Breast epithelium (tissue), 4 donors: Measurements from ENCODE around the gene GPR139. TPM values are rescaled to one million over a fixed set of nuclear protein-coding genes. Genes with fewer than 3 reads are reported as not detected.

ENCODE experiments used
- DNase-seq, 2 donors: peaks; one replicate each; pipeline ENCODE4 v3.0.0-alpha.2; 2019; ENCODE audit warnings: low spot score in 2 of 2
- H3K27ac ChIP-seq, 2 donors: fragments of 200-600 bp; sonication (generic) in 1 of 2; one replicate each; pipeline ENCODE4 v1.5.1; 2016 to 2019; ENCODE audit warnings: mild to moderate bottlenecking in 1 of 2
- H3K27me3 ChIP-seq, 2 donors: fragments of 200-600 bp; sonication (generic) in 1 of 2; one replicate each; pipeline versions ENCODE4 v1.5.1 to v1.6.0; 2017 to 2019; ENCODE audit warnings: control low read depth in 1 of 2, mild to moderate bottlenecking in 1 of 2
- H3K36me3 ChIP-seq: fragments of 200-600 bp; one replicate; pipeline ENCODE4 v1.5.1; 2019
- H3K4me1 ChIP-seq, 2 donors: fragments of 200-600 bp; sonication (generic); one replicate each; pipeline ENCODE4 v1.5.1; 2016 to 2019; ENCODE audit warnings: control low read depth in 1 of 2
- H3K4me3 ChIP-seq, 3 donors: fragments of 200-600 bp; sonication (generic); 1 replicate in 2 of 3; 2 replicates in 1 of 3; pipeline ENCODE4 v1.5.1; 2016 to 2019; ENCODE audit warnings: mild to moderate bottlenecking in 3 of 3, moderate library complexity in 2 of 3
- H3K9me3 ChIP-seq, 2 donors: fragments of 200-600 bp; sonication (generic) in 1 of 2; one replicate each; pipeline ENCODE4 v1.5.1; 2016 to 2019; ENCODE audit warnings: control low read depth in 1 of 2
- CTCF ChIP-seq, 3 donors: fragments of 450-650 bp; IDR thresholded peaks; one replicate each; pipeline ENCODE4 v1.5.1; 2016 to 2017; ENCODE audit warnings: antibody characterized with exemption in 3 of 3, mild to moderate bottlenecking in 3 of 3, moderate library complexity in 3 of 3
- POLR2A ChIP-seq: fragments of 450-650 bp; IDR thresholded peaks from one replicate; pipeline ENCODE4 v1.6.1; 2016; ENCODE audit warnings: antibody characterized with exemption, mild to moderate bottlenecking, moderate library complexity
- POLR2AphosphoS5 ChIP-seq, 3 donors: sonication (generic); formaldehyde crosslinking; IDR thresholded peaks; one replicate each; pipeline ENCODE4 v1.6.1; 2017; ENCODE audit warnings: antibody characterized with exemption in 3 of 3
- intact Hi-C: fragments of 100-400 bp; cut with DNase I; formaldehyde crosslinking; loops from one replicate; pipeline ENCODE4 v1.15.1; 2023; ENCODE audit warnings: low total_unique reads
- total RNA-seq, 3 donors: library from RNA; depleted of rRNA; stranded (reverse); fragments of >200 nt; gene quantifications; one replicate each; pipeline ENCODE4 v1.1.0, GENCODE V29; 2016

GPR139 gene
- total RNA-seq, 3 donors from 2014 or later: not detected

GRCh38 chr16:20089246-20089965 is 15.7 kb upstream of the GPR139 start:
- Histone ChIP-seq H3K27ac (no peak overlapping the region), H3K36me3 (no peaks in the 10 kb centered on the region), H3K4me1 (no peaks in the 10 kb centered on the region), H3K9me3 (no peaks in the 10 kb centered on the region), H3K4me3 (no peak overlapping the region), H3K27me3 (no peaks in the 10 kb centered on the region)
- no peak for DNase-seq
- TF ChIP-seq POLR2AphosphoS5 (IDR thresholded peaks at IDR 0.05): no peak
- TF ChIP-seq POLR2A: no peak
- no peak for TF ChIP-seq CTCF (IDR thresholded peaks at IDR 0.05)
- intact Hi-C loops: no loop called here

GRCh38 chr16:20084624-20085226 is 11.0 kb upstream of the GPR139 start:
- H3K36me3 ChIP-seq: no peaks in the 10 kb centered on the region
- DNase-seq: no peak
- no peaks in the 10 kb centered on the region for H3K27me3 ChIP-seq
- H3K4me1 ChIP-seq: no peaks in the 10 kb centered on the region
- no peak overlapping the region for H3K4me3 ChIP-seq
- no peak for TF ChIP-seq POLR2A
- TF ChIP-seq CTCF (IDR thresholded peaks at IDR 0.05): no peak
- no peak for TF ChIP-seq POLR2AphosphoS5 (IDR thresholded peaks at IDR 0.05)
- no peak overlapping the region for H3K27ac ChIP-seq
- no peaks in the 10 kb centered on the region for H3K9me3 ChIP-seq
- intact Hi-C loops: no loop called here

GRCh38 chr16:20079106-20079505 is 5.4 kb upstream of the GPR139 start:
- H3K4me3 ChIP-seq: no peak overlapping the region
- peaks cover 0 to 11% of the 10 kb centered on the region in 2 donors for H3K27me3 ChIP-seq
- no peak for DNase-seq
- H3K4me1 ChIP-seq: no peaks in the 10 kb centered on the region
- no peaks in the 10 kb centered on the region for H3K36me3 ChIP-seq
- TF ChIP-seq POLR2AphosphoS5 (IDR thresholded peaks at IDR 0.05) (no peak), CTCF (IDR thresholded peaks at IDR 0.05) (no peak), POLR2A (no peak)
- H3K27ac ChIP-seq: no peak overlapping the region
- no peaks in the 10 kb centered on the region for H3K9me3 ChIP-seq
- intact Hi-C loops: no loop called here

- intact Hi-C loops: no loop called here
- H3K27me3 ChIP-seq: peaks cover 0 to 48% of the 10 kb centered on the region in 2 donors
- TF ChIP-seq CTCF (IDR thresholded peaks at IDR 0.05) (no peak), POLR2A (no peak), POLR2AphosphoS5 (IDR thresholded peaks at IDR 0.05) (no peak)
Measured at GRCh38 chr16:20075243-20075642, 1.6 kb upstream of the GPR139 start.

More at GRCh38 chr16:20075243-20075642, 1.6 kb upstream of the GPR139 start:
- H3K9me3 ChIP-seq: no peaks in the 10 kb centered on the region
- H3K4me1 ChIP-seq: no peaks in the 10 kb centered on the region
- H3K27ac ChIP-seq: no peak overlapping the region
- H3K4me3 ChIP-seq: no peak overlapping the region
- no peaks in the 10 kb centered on the region for H3K36me3 ChIP-seq
- DNase-seq: no peak
